Measurements from ENCODE around the gene SLCO3A1. TPM values are rescaled to one million over a fixed set of nuclear protein-coding genes. Genes with fewer than 3 reads are reported as not detected.

SLCO3A1 gene
- total RNA-seq, 1 donor from 2014 or later, result 42.5 TPM

DNA sequence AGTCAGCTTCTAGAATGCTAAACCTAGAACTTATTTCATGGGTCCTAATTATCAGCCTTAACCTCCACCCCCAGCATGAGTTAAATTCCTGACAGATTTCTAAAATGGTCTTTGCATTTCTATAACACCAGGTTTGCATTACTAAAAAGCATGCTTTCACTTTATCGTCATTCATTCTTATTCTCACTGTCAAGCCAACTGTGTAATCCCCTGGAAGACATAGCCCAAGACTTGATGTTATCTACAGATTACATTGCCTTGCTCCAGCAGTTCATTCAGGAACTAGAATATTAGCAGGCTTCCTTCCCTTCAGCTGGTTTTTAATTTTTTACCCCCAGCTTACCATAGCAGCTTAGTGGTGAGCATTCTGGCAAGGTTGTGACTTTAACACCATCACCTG is 184.0 kb downstream of the SLCO3A1 start:
- no peak for DNase-seq
- intact Hi-C loops (cut with DNase I), result no loop called here
- TF ChIP-seq, protein P1, sequence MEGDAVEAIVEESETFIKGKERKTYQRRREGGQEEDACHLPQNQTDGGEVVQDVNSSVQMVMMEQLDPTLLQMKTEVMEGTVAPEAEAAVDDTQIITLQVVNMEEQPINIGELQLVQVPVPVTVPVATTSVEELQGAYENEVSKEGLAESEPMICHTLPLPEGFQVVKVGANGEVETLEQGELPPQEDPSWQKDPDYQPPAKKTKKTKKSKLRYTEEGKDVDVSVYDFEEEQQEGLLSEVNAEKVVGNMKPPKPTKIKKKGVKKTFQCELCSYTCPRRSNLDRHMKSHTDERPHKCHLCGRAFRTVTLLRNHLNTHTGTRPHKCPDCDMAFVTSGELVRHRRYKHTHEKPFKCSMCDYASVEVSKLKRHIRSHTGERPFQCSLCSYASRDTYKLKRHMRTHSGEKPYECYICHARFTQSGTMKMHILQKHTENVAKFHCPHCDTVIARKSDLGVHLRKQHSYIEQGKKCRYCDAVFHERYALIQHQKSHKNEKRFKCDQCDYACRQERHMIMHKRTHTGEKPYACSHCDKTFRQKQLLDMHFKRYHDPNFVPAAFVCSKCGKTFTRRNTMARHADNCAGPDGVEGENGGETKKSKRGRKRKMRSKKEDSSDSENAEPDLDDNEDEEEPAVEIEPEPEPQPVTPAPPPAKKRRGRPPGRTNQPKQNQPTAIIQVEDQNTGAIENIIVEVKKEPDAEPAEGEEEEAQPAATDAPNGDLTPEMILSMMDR (IDR thresholded peaks at IDR 0.05), result no peak
- H3K4me1 ChIP-seq, result peaks cover 18% of the 10 kb centered on the region
- H3K27me3 ChIP-seq (ENCODE audit: low read depth), result no peaks in the 10 kb centered on the region
- no peak overlapping the region for H3K4me3 ChIP-seq
- no peaks in the 10 kb centered on the region for H3K36me3 ChIP-seq
- no peak for ATAC-seq
- H3K9me3 ChIP-seq, result no peaks in the 10 kb centered on the region
- no peak overlapping the region for H3K27ac ChIP-seq

DNA sequence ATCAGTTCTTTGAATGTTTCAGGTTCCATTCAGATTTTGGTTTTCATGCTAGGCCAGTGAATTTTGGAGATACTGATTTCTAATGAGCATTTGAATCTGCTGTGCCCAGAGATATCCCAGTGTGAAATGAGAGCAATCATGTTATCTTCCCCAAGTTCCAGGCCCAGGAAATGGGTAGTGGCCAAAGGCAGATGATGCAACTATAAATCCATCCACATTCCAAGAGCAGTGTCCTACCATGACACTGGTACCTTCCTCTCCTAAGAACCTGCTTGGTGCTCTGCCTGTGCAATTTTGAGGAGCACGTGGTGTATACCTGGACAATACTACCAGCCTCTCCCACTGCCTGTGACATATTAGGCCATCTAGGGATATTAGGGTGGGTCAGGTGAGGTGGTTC is 186.8 kb downstream of the SLCO3A1 start:
- no peak for DNase-seq
- no peaks in the 10 kb centered on the region for H3K36me3 ChIP-seq
- ATAC-seq, result no peak
- TF ChIP-seq, protein P1 (IDR thresholded peaks at IDR 0.05), result no peak
- no peak overlapping the region for H3K27ac ChIP-seq
- H3K4me3 ChIP-seq, result no peak overlapping the region
- intact Hi-C loops (cut with DNase I), result no loop called here
- no peaks in the 10 kb centered on the region for H3K27me3 ChIP-seq (ENCODE audit: low read depth)
- H3K9me3 ChIP-seq, result no peaks in the 10 kb centered on the region
- peaks cover 11% of the 10 kb centered on the region for H3K4me1 ChIP-seq

DNA sequence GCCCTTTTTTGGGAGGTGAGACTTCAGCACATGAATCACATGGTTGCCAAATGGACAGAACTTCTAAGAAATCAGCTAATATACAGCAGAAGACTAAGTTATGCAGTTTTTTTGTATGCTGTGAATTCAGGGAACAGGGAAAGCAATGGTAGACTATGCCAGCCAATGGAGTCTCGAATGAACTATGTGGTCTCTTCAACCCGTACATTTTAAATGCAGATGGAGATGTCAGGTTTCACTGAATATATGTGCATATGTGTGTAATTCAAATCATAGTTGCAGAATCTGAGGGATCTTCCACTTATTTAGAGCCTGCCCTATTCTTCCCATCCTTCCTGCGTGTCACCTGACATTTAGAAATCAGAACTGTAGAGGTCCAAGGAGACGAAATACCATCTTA is 187.9 kb downstream of the SLCO3A1 start:
- H3K4me1 ChIP-seq, result peaks cover 8% of the 10 kb centered on the region
- intact Hi-C loops (cut with DNase I), result no loop called here
- TF ChIP-seq, protein P1 (IDR thresholded peaks at IDR 0.05), result no peak
- H3K27me3 ChIP-seq (ENCODE audit: low read depth), result no peaks in the 10 kb centered on the region
- H3K27ac ChIP-seq, result no peak overlapping the region
- no peaks in the 10 kb centered on the region for H3K9me3 ChIP-seq
- H3K4me3 ChIP-seq, result no peak overlapping the region
- no peaks in the 10 kb centered on the region for H3K36me3 ChIP-seq
- no peak for ATAC-seq
- DNase-seq, result no peak

DNA sequence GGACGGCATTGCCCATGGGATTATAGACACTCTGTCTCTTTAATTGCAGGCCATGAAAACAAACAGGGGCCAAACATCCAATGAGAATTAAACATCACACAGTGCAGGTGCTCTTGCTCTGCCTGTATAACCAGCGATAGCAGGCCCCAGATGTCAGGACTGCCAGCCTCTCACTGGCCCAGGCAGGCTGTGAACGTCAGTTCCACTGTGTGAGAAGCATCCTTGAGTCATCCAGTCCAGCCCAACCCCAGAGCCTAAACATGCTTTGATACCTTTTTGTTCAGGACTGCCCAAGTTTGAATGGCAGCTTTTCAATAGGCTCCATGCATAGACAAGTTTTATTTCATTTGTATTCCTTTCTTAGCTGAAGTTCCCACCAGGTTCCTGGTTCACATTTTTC is 189.8 kb downstream of the SLCO3A1 start:
- Histone ChIP-seq H3K9me3 (no peaks in the 10 kb centered on the region), H3K36me3 (no peaks in the 10 kb centered on the region), H3K4me1 (peaks cover 6% of the 10 kb centered on the region), H3K27me3 (ENCODE audit: low read depth) (no peaks in the 10 kb centered on the region), H3K4me3 (no peak overlapping the region), H3K27ac (no peak overlapping the region)
- TF ChIP-seq, protein P1 (IDR thresholded peaks at IDR 0.05), result no peak
- intact Hi-C loops (cut with DNase I), result no loop called here
- ATAC-seq, result no peak
- no peak for DNase-seq

DNA sequence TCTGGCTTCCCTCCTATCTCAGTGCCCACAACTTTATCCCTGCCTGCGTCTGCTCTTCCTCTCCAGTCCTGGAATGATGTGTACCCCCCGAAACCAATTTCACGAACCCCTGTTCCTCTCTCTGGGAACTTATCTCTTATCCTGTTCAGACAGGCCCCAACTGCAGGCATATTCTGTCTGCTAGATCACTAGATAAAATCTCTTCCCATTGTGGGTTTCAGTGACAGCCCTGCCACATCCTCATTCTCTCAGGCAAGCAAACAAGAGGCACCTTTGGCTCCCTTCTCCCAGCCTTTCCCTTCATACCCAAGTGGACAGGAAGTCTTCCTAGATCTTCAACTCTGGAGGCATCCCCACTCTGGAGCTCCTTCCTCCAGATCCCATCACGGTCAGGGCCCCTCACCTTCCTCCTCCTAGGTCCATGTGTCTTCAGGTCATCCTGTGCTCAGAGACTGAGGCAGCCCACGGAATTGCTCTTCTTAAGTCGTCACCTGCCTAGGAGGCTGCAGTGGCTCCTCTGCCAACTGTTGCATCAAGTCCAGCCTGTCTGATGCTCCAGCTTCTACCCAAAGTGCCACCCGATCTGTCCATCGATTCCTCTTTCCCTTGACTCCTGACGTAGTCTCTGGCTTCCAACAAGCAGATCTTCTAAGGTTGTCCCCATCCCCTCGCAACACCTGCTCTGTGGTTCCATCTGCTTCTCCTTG is 190.8 kb downstream of the SLCO3A1 start:
- intact Hi-C loops (cut with DNase I), result no loop called here
- no peak for DNase-seq
- Histone ChIP-seq H3K27me3 (ENCODE audit: low read depth) (no peaks in the 10 kb centered on the region), H3K9me3 (no peaks in the 10 kb centered on the region), H3K4me3 (no peak overlapping the region), H3K27ac (no peak overlapping the region), H3K4me1 (peaks cover 7% of the 10 kb centered on the region), H3K36me3 (no peaks in the 10 kb centered on the region)
- TF ChIP-seq, protein P1 (IDR thresholded peaks at IDR 0.05), result no peak
- ATAC-seq, result no peak
